ENCODE data around the gene NCAPH2. TPM values are rescaled to one million over a fixed set of nuclear protein-coding genes. Genes with fewer than 3 reads are reported as not detected.

Gene NCAPH2
- total RNA-seq, 1 donor from 2014 or later = 28.8 TPM

GRCh38 chr22:50473088-50473487, 34.9 kb upstream of the NCAPH2 start:
- intact Hi-C loops (cut with DNase I) = no loop called here
- no peak for DNase-seq
- no peak for ATAC-seq (ENCODE audit: poor library complexity)

GRCh38 chr22:50473855-50474671, 34.0 kb upstream of the NCAPH2 start:
- DNase-seq (no peak), ATAC-seq (ENCODE audit: poor library complexity) (no peak)
- intact Hi-C loops (cut with DNase I) = no loop called here

GRCh38 chr22:50474710-50475651, 33.0 kb upstream of the NCAPH2 start, which contains the start of gene SBF1:
Gene SBF1 (minus strand): TSS chr22:50475035. CDS start chr22:50474840, 195 bp downstream.
- intact Hi-C loops (cut with DNase I) = no loop called here
- ATAC-seq (ENCODE audit: poor library complexity) (peak; percentile 99), DNase-seq (peak; percentile 96)

- ATAC-seq (ENCODE audit: poor library complexity) (no peak), DNase-seq (no peak)
- intact Hi-C loops (cut with DNase I) = no loop called here
Measured at GRCh38 chr22:50475652-50476002, 32.4 kb upstream of the NCAPH2 start.

GRCh38 chr22:50476868-50477267, 31.2 kb upstream of the NCAPH2 start:
- DNase-seq (no peak), ATAC-seq (ENCODE audit: poor library complexity) (no peak)
- intact Hi-C loops (cut with DNase I) = no loop called here

GRCh38 chr22:50477923-50478322, 30.1 kb upstream of the NCAPH2 start:
- intact Hi-C loops (cut with DNase I) = no loop called here
- ATAC-seq (ENCODE audit: poor library complexity) (no peak), DNase-seq (no peak)

- intact Hi-C loops (cut with DNase I) = no loop called here
- DNase-seq = no peak
- no peak for ATAC-seq (ENCODE audit: poor library complexity)
Measured at GRCh38 chr22:50479721-50480120, 28.3 kb upstream of the NCAPH2 start.

- intact Hi-C loops (cut with DNase I) = no loop called here
- DNase-seq (no peak), ATAC-seq (ENCODE audit: poor library complexity) (no peak)
Measured at GRCh38 chr22:50481045-50481439, 27.0 kb upstream of the NCAPH2 start.

- no peak for DNase-seq
Measured at GRCh38 chr22:50481440-50482106, 26.5 kb upstream of the NCAPH2 start, which contains the start of gene ADM2. Gene ADM2 (plus strand): TSS chr22:50481543. CDS start chr22:50481848, 305 bp downstream.

GRCh38 chr22:50482107-50483074, 25.6 kb upstream of the NCAPH2 start:
- ATAC-seq (ENCODE audit: poor library complexity) = no peak
- intact Hi-C loops (cut with DNase I) = no loop called here
- no peak for DNase-seq

More at GRCh38 chr22:50481440-50482106, 26.5 kb upstream of the NCAPH2 start, which contains the start of gene ADM2:
- intact Hi-C loops (cut with DNase I) = no loop called here
- ATAC-seq (ENCODE audit: poor library complexity) = peak; percentile 50

GRCh38 chr22:50483106-50483505, 24.9 kb upstream of the NCAPH2 start:
- intact Hi-C loops (cut with DNase I) = no loop called here
- no peak for DNase-seq
- ATAC-seq (ENCODE audit: poor library complexity) = no peak

GRCh38 chr22:50483556-50483955, 24.5 kb upstream of the NCAPH2 start:
- no peak for ATAC-seq (ENCODE audit: poor library complexity)
- intact Hi-C loops (cut with DNase I) = no loop called here
- DNase-seq = no peak

GRCh38 chr22:50483977-50484853, 23.8 kb upstream of the NCAPH2 start:
- ATAC-seq (ENCODE audit: poor library complexity) (no peak), DNase-seq (no peak)
- intact Hi-C loops (cut with DNase I) = no loop called here

- intact Hi-C loops (cut with DNase I) = no loop called here
- DNase-seq (no peak), ATAC-seq (ENCODE audit: poor library complexity) (no peak)
Measured at GRCh38 chr22:50485221-50486131, 22.5 kb upstream of the NCAPH2 start.

GRCh38 chr22:50486561-50487289, 21.3 kb upstream of the NCAPH2 start, which contains the start of gene MIOX:
Gene MIOX (plus strand): TSS chr22:50486859. CDS start chr22:50486898, 39 bp downstream.
- no peak for ATAC-seq (ENCODE audit: poor library complexity)

More at GRCh38 chr22:50486561-50487289, 21.3 kb upstream of the NCAPH2 start, which contains the start of gene MIOX:
- no peak for DNase-seq
- intact Hi-C loops (cut with DNase I) = no loop called here

Measured in Right ventricle myocardium superior (tissue), 1 donor.